ENCODE measurements around the gene KNTC1. TPM values are rescaled to one million over a fixed set of nuclear protein-coding genes. Genes with fewer than 3 reads are reported as not detected.
"Not testable (repeated sequence)": the region's sequence is repeated elsewhere in the genome, so short reads cannot be mapped to it uniquely, and the experiment has no call there.

Gene KNTC1, protein sequence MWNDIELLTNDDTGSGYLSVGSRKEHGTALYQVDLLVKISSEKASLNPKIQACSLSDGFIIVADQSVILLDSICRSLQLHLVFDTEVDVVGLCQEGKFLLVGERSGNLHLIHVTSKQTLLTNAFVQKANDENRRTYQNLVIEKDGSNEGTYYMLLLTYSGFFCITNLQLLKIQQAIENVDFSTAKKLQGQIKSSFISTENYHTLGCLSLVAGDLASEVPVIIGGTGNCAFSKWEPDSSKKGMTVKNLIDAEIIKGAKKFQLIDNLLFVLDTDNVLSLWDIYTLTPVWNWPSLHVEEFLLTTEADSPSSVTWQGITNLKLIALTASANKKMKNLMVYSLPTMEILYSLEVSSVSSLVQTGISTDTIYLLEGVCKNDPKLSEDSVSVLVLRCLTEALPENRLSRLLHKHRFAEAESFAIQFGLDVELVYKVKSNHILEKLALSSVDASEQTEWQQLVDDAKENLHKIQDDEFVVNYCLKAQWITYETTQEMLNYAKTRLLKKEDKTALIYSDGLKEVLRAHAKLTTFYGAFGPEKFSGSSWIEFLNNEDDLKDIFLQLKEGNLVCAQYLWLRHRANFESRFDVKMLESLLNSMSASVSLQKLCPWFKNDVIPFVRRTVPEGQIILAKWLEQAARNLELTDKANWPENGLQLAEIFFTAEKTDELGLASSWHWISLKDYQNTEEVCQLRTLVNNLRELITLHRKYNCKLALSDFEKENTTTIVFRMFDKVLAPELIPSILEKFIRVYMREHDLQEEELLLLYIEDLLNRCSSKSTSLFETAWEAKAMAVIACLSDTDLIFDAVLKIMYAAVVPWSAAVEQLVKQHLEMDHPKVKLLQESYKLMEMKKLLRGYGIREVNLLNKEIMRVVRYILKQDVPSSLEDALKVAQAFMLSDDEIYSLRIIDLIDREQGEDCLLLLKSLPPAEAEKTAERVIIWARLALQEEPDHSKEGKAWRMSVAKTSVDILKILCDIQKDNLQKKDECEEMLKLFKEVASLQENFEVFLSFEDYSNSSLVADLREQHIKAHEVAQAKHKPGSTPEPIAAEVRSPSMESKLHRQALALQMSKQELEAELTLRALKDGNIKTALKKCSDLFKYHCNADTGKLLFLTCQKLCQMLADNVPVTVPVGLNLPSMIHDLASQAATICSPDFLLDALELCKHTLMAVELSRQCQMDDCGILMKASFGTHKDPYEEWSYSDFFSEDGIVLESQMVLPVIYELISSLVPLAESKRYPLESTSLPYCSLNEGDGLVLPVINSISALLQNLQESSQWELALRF (N-terminal part only)
- 43.0 and 54.2 TPM in 2 replicates for total RNA-seq (2014; rRNA removed; shearing (Covaris generic))

DNA sequence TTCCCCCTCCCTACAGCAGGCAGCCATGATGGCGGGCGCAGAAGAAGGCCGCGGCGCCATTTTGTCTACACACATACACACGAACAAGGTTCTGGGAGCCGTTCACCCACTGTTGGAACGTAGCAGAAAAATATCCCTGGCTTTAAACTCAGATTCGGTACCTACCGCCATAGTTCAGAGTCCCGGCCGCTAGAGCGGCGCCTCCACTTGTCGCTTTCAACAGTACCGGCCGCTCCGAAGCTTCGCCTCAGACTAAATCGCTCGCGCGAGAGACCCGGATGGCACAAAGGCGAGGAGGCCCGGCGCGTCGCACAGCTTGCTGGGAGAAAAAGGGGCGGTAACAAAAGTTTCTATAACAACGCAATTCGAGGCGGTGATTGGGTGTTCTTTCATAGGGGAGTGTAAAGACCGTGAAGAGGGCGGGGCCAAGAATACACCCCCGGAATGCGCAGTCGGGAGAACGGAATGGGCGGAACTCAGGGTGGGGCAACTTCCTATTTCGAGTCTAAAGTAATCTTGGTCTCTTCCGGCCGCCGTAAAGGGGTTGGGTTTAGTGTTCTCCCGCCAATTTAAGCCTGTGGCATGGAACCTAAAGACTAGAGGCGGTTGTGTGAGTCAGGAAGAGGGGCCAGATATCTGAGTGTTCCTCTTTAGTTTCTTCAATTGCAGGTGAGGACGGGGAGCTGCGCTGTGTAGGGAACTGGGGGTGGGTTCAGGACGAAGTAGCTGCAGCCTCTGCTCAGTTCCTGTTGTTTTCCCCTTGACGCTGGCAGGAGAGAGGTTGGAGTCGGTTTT lies at the start of gene KNTC1, which contains the start of gene RSRC2:
KNTC1 (plus strand) TSS at position 567 of the 795 bp plus-strand sequence. CDS start 2,815 bp downstream, outside the sequence.
RSRC2 (minus strand) TSS at position 254 of the 795 bp plus-strand sequence; CDS start at position 171, 83 bp downstream.
- in situ Hi-C loops (cut with HindIII; ENCODE audit: low sequenced_read_pairs): no loop called here

GRCh38 chr12:122480753-122481152 lies 46.3 kb upstream of the KNTC1 start:
- DNase-seq (ENCODE audit: low spot score): no peak
- in situ Hi-C loops (cut with HindIII; ENCODE audit: low sequenced_read_pairs): no loop called here

More for the DNA sequence above, at the start of gene KNTC1, which contains the start of gene RSRC2:
- peak; percentile 100 for DNase-seq (ENCODE audit: low spot score)

- in situ Hi-C loops (cut with HindIII; ENCODE audit: low sequenced_read_pairs): no loop called here
- DNase-seq (ENCODE audit: low spot score): no peak
These were observed 45.2 kb upstream of the KNTC1 start for GRCh38 chr12:122481861-122482260.

- no peak for DNase-seq (ENCODE audit: low spot score)
- in situ Hi-C loops (cut with HindIII; ENCODE audit: low sequenced_read_pairs): no loop called here
These were observed 43.1 kb upstream of the KNTC1 start for GRCh38 chr12:122483969-122484368.

- in situ Hi-C loops (cut with HindIII; ENCODE audit: low sequenced_read_pairs); DNase-seq (ENCODE audit: low spot score): not testable (repeated sequence)
These were observed 42.7 kb upstream of the KNTC1 start for GRCh38 chr12:122484385-122484784.

DNA sequence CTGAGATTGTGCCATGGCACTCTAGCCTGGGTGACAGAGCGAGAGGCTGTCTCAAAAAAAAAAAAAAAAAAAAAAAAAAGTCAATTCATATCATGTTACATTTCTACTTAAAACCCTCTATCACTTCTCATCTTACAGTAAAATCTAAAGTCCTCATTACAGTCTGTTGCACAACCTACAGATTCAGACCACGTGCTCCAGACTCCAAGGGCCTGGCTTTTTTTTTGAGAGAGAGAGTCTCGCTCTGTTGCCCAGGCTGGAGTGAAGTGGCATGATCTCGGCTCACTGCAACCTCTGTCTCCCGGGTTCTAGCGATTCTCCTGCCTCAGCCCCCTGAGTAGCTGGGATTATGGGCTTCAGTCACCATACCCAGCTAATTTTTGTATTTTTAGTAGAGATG lies 40.7 kb upstream of the KNTC1 start:
- DNase-seq (ENCODE audit: low spot score); in situ Hi-C loops (cut with HindIII; ENCODE audit: low sequenced_read_pairs): not testable (repeated sequence)

DNA sequence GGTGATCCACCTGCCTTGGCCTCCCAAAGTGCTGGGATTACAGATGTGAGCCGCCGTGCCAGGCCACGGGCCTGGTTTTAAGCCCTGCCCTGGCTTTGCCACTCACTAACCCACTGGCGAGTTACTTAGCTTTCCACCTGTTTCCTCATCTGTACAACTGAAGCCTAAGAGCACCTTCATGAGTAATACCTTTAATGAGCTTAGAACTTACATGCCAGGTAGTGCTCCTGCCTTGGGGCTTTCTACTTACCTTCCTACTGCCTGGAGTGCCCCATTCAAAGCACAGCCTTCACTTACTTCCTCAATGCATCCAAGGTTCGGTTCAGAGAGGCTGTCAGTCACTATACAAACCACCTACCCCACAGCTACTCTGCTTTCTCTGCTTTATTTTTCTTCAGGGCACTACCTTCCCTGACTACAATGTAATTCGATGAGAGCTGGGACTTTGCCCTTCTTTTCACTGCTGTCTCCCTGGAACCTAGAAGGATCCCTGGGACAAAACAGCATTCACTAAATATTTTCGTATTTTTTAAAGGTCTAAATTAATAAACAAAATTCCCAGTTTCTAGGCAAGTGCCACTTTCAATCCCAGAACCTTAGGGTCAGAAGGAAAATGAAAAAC lies 40.1 kb upstream of the KNTC1 start:
- no peak for DNase-seq (ENCODE audit: low spot score)
- in situ Hi-C loops (cut with HindIII; ENCODE audit: low sequenced_read_pairs): no loop called here

- in situ Hi-C loops (cut with HindIII; ENCODE audit: low sequenced_read_pairs); DNase-seq (ENCODE audit: low spot score): not testable (repeated sequence)
These were observed 39.2 kb upstream of the KNTC1 start for GRCh38 chr12:122487807-122488206.

DNA sequence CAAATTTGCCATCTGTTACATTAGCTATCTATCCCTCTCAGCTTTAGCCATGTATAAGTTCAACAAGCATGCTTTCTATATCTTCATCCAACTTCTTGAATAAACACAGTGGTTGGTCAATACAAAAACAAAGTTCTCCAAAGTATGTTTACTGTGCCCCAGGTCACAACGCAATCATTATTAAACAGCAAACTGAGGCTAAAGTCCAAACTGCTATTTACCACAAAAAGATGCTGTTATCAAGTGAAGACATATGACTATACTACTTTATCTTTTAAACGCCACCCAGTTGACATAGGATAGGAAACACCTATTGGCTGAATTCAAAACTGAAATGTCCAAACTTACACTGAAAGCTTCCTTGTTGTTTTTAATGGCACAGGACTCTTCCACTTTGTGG lies 38.0 kb upstream of the KNTC1 start:
- in situ Hi-C loops (cut with HindIII; ENCODE audit: low sequenced_read_pairs): no loop called here
- DNase-seq (ENCODE audit: low spot score): no peak

- DNase-seq (ENCODE audit: low spot score): no peak
- in situ Hi-C loops (cut with HindIII; ENCODE audit: low sequenced_read_pairs): no loop called here
These were observed 35.1 kb upstream of the KNTC1 start for GRCh38 chr12:122491991-122492390.

DNA sequence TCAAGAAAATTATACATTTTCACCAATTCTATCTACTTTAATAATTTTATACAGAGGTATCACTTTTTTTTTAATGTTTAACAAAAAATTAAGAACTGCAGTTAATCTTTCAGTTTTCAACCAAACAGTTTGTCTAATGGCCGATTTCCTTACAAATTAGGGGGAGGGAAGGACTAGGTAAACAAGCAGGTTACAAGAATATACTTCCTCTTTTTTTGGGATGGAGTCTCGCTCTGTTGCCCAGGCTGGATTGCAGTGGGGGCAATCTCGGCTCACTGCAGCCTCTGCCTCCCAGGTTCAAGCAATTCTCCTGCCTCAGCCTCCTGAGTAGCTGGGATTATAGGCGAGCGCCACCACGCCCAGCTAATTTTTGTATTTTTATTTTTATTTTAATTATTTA lies 33.8 kb upstream of the KNTC1 start:
- DNase-seq (ENCODE audit: low spot score); in situ Hi-C loops (cut with HindIII; ENCODE audit: low sequenced_read_pairs): not testable (repeated sequence)

DNA sequence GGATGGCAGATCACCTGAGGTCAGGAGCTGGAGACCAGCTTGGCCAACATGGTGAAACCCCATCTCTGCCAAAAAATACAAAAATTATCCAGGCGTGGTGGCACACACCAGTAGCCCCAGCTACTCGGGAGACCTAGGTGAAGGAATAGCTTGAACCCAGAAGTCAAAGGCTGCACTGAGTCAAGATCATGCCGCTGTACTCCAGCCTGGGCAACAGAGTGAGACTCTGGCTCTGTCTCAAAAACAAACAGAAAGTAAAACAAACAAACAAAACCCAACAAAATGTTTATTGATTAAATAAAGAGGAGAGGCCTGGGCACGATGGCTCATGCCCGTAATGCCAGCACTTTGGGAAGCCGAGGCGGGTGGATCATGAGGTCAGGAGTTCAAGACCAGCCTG lies 31.8 kb upstream of the KNTC1 start:
- DNase-seq (ENCODE audit: low spot score): no peak
- in situ Hi-C loops (cut with HindIII; ENCODE audit: low sequenced_read_pairs): no loop called here

DNA sequence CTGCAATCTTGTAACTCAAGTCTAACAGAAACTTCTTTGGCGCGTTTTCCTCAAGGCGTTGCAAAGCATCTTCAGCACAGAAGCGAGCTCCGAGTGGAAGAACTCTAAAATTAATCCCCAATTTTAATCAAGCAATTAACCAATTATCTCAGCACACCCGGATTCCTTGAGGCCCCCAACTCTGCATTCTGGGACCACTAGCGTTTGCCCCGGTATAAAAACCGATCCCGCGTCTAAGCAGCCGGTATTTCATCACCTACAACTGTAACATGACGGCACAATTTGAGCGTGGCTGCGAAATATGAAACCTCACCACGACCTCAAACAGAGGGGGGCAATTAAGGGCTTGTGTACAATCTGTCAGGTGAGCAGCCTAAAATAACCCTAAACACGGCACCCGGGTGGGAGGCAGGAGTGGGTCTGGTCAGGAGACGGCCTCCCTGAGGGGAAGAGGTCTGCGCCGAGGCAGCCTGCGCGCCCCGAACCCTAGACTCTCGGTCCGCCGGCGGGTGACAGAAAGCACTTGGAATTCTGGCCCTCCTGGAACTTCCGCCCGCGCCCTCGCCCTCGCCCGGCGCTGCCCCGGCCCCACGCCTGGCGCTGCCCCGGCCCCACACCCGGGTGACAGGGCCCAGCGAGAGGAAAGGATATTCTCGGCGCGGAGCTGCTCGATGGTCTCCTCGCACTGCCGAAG lies 26.9 kb upstream of the KNTC1 start:
- in situ Hi-C loops (cut with HindIII; ENCODE audit: low sequenced_read_pairs): no loop called here
- peak; percentile 53 for DNase-seq (ENCODE audit: low spot score)

DNA sequence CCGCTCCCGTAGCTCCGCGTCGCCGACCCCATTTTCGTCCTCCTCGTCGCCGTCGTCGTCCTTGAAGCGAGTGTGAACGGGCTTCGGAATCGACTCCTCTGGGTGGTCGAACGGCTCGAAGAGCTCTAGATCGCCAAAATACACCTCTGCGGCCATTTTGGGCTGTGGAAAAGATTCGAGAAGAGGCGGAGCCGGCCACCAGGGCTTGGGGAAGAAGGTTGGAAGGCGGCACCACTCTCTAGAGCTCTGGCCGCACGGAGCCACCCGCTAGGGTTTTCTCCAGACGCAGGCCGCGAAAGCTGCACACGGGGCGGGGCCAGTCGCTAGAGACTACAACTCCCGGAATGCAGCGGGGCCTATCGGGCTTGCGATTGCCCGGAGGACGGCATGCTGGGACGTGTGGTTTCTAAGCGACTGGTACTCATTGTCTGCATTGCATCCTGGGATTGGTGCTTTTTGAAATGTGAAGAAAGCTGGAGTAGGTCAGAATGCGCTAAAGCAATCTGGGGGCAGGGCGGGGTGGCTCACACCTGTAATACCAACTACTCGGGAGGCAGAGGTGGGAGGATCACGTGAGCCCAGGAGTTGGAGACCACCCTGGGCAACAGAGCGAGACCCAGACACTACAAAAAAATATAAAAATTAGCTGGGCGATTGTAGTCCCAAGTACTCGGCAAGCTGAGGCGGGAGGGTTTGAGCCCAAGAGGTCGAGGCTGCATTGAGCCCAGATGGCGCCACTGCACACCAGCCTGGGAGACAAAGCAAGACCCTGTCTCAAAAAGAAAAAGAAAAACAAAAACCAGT lies 26.2 kb upstream of the KNTC1 start, which contains the start of gene ZCCHC8:
ZCCHC8 (minus strand) TSS at position 248 of the 804 bp plus-strand sequence; CDS start at position 156, 92 bp downstream.
- in situ Hi-C loops (cut with HindIII; ENCODE audit: low sequenced_read_pairs): no loop called here
- peak; percentile 99 for DNase-seq (ENCODE audit: low spot score)

- no peak for DNase-seq (ENCODE audit: low spot score)
- in situ Hi-C loops (cut with HindIII; ENCODE audit: low sequenced_read_pairs): no loop called here
These were observed 25.5 kb upstream of the KNTC1 start for GRCh38 chr12:122501489-122501989.

DNA sequence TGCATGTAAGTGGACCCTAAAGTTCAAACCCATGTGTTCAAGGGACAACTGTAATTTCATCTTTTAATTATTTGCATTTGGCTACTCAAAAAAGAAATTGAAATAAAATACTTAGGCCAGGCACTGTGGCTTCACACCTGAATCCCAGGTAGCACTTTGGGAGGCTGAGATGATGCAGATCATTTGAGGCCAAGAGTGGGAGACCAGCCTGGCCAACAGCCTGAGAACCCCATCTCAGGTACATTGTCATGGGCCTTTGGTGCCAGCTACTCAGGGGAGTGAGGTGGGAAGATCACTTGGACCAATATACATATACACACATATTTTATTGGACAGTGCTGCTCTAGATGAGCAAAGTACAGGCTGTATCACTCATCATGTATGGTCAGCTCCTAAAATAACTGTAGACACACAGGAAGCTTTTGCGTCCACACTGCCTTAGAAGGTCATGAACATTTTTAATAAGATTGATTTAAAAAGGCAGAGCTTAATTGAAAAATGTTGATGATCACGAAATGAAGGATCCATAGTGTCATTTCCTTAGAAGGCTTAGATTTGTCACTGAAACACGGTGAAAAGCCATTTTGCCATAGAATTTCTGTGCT lies 23.8 kb upstream of the KNTC1 start:
- in situ Hi-C loops (cut with HindIII; ENCODE audit: low sequenced_read_pairs): no loop called here
- DNase-seq (ENCODE audit: low spot score): no peak

All from G401 (cell line).